Adrenal gland (tissue), 5 donors: ENCODE results near the gene CRK.

Source experiments
- CTCF ChIP-seq, 6 experiments: fragments of 450-650 bp in 4 of 6; fragments of 200-600 bp in 2 of 6; sonication (generic) in 1 of 6; IDR thresholded peaks; 1 replicate in 5 of 6; 2 replicates in 1 of 6; pipeline versions ENCODE4 v1.5.1 to v1.8.0; 2016 to 2021; ENCODE audit warnings: antibody characterized with exemption in 6 of 6, mild to moderate bottlenecking in 2 of 6, moderate library complexity in 1 of 6
- POLR2A ChIP-seq, 2 donors: fragments of 450-650 bp; IDR thresholded peaks; one replicate each; pipeline ENCODE4 v1.6.1; 2017; ENCODE audit warnings: antibody characterized with exemption in 2 of 2, mild to moderate bottlenecking in 2 of 2, moderate library complexity in 1 of 2
- donor health status: DM: no; HTN: no; CAD: no.

- TF ChIP-seq CTCF (IDR thresholded peaks at IDR 0.05): no peak
- no peak for TF ChIP-seq POLR2A (IDR thresholded peaks at IDR 0.05)
Observed at GRCh38 chr17:1498233-1498632, 42.2 kb upstream of the CRK start.
